ENCODE measurements around the gene ZNF681.
"Not testable (repeated sequence)": the region's sequence is repeated elsewhere in the genome, so short reads cannot be mapped to it uniquely, and the experiment has no call there.

Gene ZNF681

GRCh38 chr19:23772675-23773063 is 14.0 kb upstream of the ZNF681 start:
- no peak for DNase-seq

- DNase-seq = no peak
Measured at GRCh38 chr19:23771761-23772674, 13.3 kb upstream of the ZNF681 start.

- no peak for DNase-seq
Measured at GRCh38 chr19:23771316-23771715, 12.6 kb upstream of the ZNF681 start.

GRCh38 chr19:23770672-23771250 is 12.1 kb upstream of the ZNF681 start:
- no peak for DNase-seq

- no peak for DNase-seq
Measured at GRCh38 chr19:23769691-23770468, 11.2 kb upstream of the ZNF681 start.

GRCh38 chr19:23766951-23767350 is 8.3 kb upstream of the ZNF681 start:
- no peak for DNase-seq

GRCh38 chr19:23764781-23765180 is 6.1 kb upstream of the ZNF681 start:
- DNase-seq = no peak

- DNase-seq = peak; percentile 67 to 88 (median 80)
Measured at GRCh38 chr19:23762884-23763711, 4.4 kb upstream of the ZNF681 start.

GRCh38 chr19:23762548-23762883 is 3.8 kb upstream of the ZNF681 start:
- DNase-seq = no peak

- not testable (repeated sequence) for DNase-seq
Measured at GRCh38 chr19:23760326-23760725, 1.6 kb upstream of the ZNF681 start.

- DNase-seq = not testable (repeated sequence)
Measured at GRCh38 chr19:23743633-23744232, 15.0 kb downstream of the ZNF681 start.

GRCh38 chr19:23730729-23731465 is 27.8 kb downstream of the ZNF681 start:
- not testable (repeated sequence) for DNase-seq

- DNase-seq = not testable (repeated sequence)
Measured at GRCh38 chr19:23724161-23724560, 34.5 kb downstream of the ZNF681 start.

- no peak for DNase-seq
Measured at GRCh38 chr19:23718802-23719201, 39.9 kb downstream of the ZNF681 start.

- DNase-seq = no peak
Measured at GRCh38 chr19:23716792-23717191, 41.9 kb downstream of the ZNF681 start.

GRCh38 chr19:23709347-23709746 is 49.3 kb downstream of the ZNF681 start:
- no peak for DNase-seq

- DNase-seq = no peak
Measured at GRCh38 chr19:23706657-23707056, 52.0 kb downstream of the ZNF681 start.

GRCh38 chr19:23699521-23699860 is 59.2 kb downstream of the ZNF681 start:
- DNase-seq = no peak

- DNase-seq = peak in 1 of 6 experiments; percentile 10
Measured at GRCh38 chr19:23698711-23699520, 59.8 kb downstream of the ZNF681 start.

- DNase-seq = not testable (repeated sequence)
Measured at GRCh38 chr19:23692937-23693336, 65.8 kb downstream of the ZNF681 start.
